Neural crest cell (in vitro differentiated cells): ENCODE measurements around the gene SIRPB2. TPM values are rescaled to one million over a fixed set of nuclear protein-coding genes. Genes with fewer than 3 reads are reported as not detected.

Experiments used
- DNase-seq: peaks from one replicate; pipeline ENCODE4 v3.0.0; 2021; ENCODE audit warnings: low read depth, mixed read lengths, low spot score
- H3K27ac Mint-ChIP-seq: one replicate; pipeline ENCODE4 v1.8.0; 2021; ENCODE audit warnings: mild to moderate bottlenecking, mixed read lengths; ENCODE audit not compliant: unreplicated experiment
- H3K27me3 Mint-ChIP-seq: 2 replicates; pipeline ENCODE4 v1.8.0; 2021; ENCODE audit warnings: low read depth, mild to moderate bottlenecking, mixed read lengths
- H3K36me3 Mint-ChIP-seq: 2 replicates; pipeline ENCODE4 v1.8.0; 2021; ENCODE audit warnings: low read depth, mild to moderate bottlenecking, mixed read lengths
- H3K4me1 Mint-ChIP-seq: 2 replicates; pipeline ENCODE4 v1.8.0; 2021; ENCODE audit warnings: mixed read lengths
- H3K4me3 Mint-ChIP-seq: one replicate; pipeline ENCODE4 v1.8.0; 2021; ENCODE audit warnings: mild to moderate bottlenecking, mixed read lengths
- H3K9me3 Mint-ChIP-seq: 2 replicates; pipeline ENCODE4 v1.8.0; 2021; ENCODE audit warnings: mixed read lengths
- CTCF ChIP-seq: fragments of 200-600 bp; sonication (generic); conservative IDR thresholded peaks from 2 replicates; pipeline ENCODE4 v1.5.0; 2021; ENCODE audit warnings: antibody characterized with exemption, mild to moderate bottlenecking
- total RNA-seq: library from RNA; stranded (reverse); gene quantifications from 2 replicates; pipeline ENCODE4 v1.2.1, GENCODE V29; 2021

SIRPB2 gene
- total RNA-seq, 1 donor from 2014 or later, result not detected

GRCh38 chr20:1491860-1492642 lies 831 bp upstream of the SIRPB2 start:
- H3K27ac Mint-ChIP-seq, result no peak overlapping the region

GRCh38 chr20:1490643-1491195 lies 501 bp downstream of the SIRPB2 start:
- peaks cover 76% of the 10 kb centered on the region for H3K27me3 Mint-ChIP-seq

More at GRCh38 chr20:1491860-1492642, 831 bp upstream of the SIRPB2 start:
- TF ChIP-seq CTCF, result no peak
- no peak for DNase-seq
- Mint-ChIP-seq H3K36me3 (no peaks in the 10 kb centered on the region), H3K4me1 (no peaks in the 10 kb centered on the region), H3K27me3 (peaks cover 83% of the 10 kb centered on the region), H3K9me3 (no peaks in the 10 kb centered on the region), H3K4me3 (no peak overlapping the region)

GRCh38 chr20:1489764-1490436 lies 1.3 kb downstream of the SIRPB2 start:
- Mint-ChIP-seq H3K4me3 (no peak overlapping the region), H3K36me3 (no peaks in the 10 kb centered on the region), H3K9me3 (no peaks in the 10 kb centered on the region), H3K4me1 (no peaks in the 10 kb centered on the region), H3K27me3 (peaks cover 75% of the 10 kb centered on the region), H3K27ac (no peak overlapping the region)
- no peak for DNase-seq
- no peak for TF ChIP-seq CTCF

More at GRCh38 chr20:1490643-1491195, 501 bp downstream of the SIRPB2 start:
- no peak for TF ChIP-seq CTCF
- Mint-ChIP-seq H3K4me1 (no peaks in the 10 kb centered on the region), H3K9me3 (no peaks in the 10 kb centered on the region), H3K4me3 (no peak overlapping the region), H3K36me3 (no peaks in the 10 kb centered on the region), H3K27ac (no peak overlapping the region)
- no peak for DNase-seq

GRCh38 chr20:1489325-1489724 lies 1.9 kb downstream of the SIRPB2 start:
- Mint-ChIP-seq H3K9me3 (no peaks in the 10 kb centered on the region), H3K4me1 (no peaks in the 10 kb centered on the region), H3K27ac (no peak overlapping the region), H3K4me3 (no peak overlapping the region), H3K27me3 (peaks cover 77% of the 10 kb centered on the region), H3K36me3 (no peaks in the 10 kb centered on the region)
- no peak for DNase-seq
- no peak for TF ChIP-seq CTCF

GRCh38 chr20:1486566-1486965 lies 4.7 kb downstream of the SIRPB2 start:
- peaks cover 80% of the 10 kb centered on the region for H3K27me3 Mint-ChIP-seq
- H3K36me3 Mint-ChIP-seq, result no peaks in the 10 kb centered on the region
- H3K4me3 Mint-ChIP-seq, result no peak overlapping the region

More at GRCh38 chr20:1486566-1486965, 4.7 kb downstream of the SIRPB2 start:
- no peak for TF ChIP-seq CTCF
- no peak for DNase-seq
- no peaks in the 10 kb centered on the region for H3K4me1 Mint-ChIP-seq
- no peaks in the 10 kb centered on the region for H3K9me3 Mint-ChIP-seq
- no peak overlapping the region for H3K27ac Mint-ChIP-seq
